ENCODE measurements around the gene SHOC1. TPM values are rescaled to one million over a fixed set of nuclear protein-coding genes. Genes with fewer than 3 reads are reported as not detected.

The SHOC1 gene
- total RNA-seq: not detected

GRCh38 chr9:111794835-111795556, at the start of gene SHOC1:
SHOC1 (minus strand) TSS chr9:111794937; CDS start chr9:111791418, 3,519 bp downstream.

Other genes starting within 250 kb of the SHOC1 start
- 44.8 TPM for gene PTGR1, start 195.3 kb downstream of the SHOC1 start, total RNA-seq
- 11.8 TPM for gene DNAJC25, start 163.6 kb downstream of the SHOC1 start, total RNA-seq
- 49.9 TPM for gene GNG10, start 133.3 kb downstream of the SHOC1 start, total RNA-seq
- gene UGCG, start 101.9 kb upstream of the SHOC1 start, total RNA-seq: 78.5 TPM